GM18873 (cell line): ENCODE data around the gene RGL1.

ENCODE experiments used
- ATAC-seq: cut with Tn5 transposase; IDR thresholded peaks from one replicate; pipeline ENCODE4 v1.9.1; 2021; ENCODE audit warnings: mild to moderate bottlenecking, moderate library complexity, moderate number of reproducible peaks; ENCODE audit not compliant: unreplicated experiment, low FRiP score

RGL1 gene

DNA sequence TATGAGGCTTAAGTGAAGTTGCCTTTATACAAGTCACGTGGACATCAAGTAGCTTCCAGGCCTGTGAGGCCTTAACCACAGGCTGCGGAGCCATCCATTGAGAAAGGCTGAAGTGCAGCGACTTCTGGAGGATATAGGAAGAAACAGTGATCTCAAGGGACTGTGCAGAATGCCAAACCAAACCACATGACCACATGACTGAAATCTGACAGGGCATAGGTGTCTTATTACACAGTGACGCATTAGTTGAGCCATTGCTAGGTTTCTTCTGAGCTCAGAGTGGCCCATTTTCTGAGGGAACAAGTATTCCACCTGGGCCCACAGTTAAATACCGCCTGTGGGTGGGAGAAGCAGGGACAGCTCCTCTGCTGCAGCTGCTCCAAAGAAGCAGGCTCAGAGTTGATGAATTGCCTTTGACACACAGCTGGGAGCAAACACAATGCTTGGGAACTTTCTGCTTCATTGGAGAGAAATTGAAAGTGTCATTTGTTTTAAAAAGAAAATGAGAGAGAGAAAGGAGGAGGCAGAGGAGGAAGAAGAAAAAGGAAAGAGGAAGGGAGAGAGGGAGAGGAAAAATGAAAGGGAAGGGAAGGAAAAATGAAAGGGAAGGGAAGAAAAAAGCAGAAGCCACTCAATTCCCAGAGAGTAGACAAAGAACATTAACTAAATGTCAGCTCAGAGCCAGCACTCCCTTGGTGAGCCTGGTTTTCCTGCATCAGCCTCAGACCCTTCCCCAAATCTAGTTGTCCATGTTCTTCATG is 138.2 kb downstream of the RGL1 start:
- peak; percentile 71 for ATAC-seq

DNA sequence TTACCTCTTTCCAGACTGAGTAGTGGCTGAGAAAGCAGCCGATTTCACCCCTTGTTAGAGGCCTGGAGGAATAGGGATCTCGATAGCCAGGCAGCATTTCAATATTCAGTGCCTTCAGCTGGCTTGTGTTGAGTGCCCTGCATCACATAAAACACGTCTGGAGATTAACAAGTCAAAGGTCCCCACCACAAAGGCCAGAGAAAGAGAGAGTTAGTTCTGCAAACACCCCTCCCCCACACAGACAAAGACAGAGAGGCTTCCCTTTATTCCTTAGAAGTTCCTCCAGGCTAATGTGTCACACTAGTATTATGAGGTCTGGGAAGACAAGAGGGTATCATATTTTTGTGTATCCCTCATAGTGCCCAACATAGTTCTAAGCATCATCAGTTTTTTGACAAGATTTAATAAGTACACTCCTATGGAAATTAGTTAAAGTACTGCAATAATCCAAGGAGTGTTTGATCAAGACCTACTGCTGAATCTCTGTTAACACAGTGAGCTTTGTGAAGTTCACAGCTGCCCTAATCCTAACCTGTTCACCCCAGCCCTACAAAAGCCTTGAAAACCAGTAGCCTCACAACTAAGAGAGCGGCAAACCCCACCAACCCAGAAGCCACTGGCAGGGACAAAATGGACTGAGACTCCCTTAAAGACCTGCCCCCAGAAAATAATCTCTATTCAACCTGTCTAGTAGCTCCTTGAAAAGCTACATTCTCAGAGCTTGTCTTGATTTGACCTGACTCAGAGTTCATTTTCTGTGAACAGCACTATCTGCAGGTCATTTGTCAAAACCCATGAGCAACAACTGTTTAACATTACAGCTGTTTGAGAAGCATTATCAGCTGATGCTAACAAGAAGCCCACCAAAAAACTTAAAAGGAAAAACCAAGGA is 140.8 kb downstream of the RGL1 start:
- ATAC-seq, result no peak

DNA sequence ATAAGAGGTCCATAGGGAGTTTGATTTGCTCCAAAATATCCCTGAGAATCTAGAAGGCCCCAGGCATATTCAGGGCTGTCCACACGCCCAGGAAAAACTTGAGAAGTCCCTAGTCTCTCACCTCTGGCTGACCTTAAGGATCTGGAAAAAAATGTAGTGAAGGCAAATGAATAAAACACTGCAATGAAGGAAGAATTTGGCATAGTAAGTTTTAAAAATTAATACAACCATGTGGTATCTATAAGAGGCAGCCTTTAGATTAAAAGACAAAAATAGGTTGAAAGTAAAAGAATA is 141.3 kb downstream of the RGL1 start:
- no peak for ATAC-seq

- ATAC-seq, result no peak
Measured at GRCh38 chr1:183947988-183948387, 143.1 kb downstream of the RGL1 start.

GRCh38 chr1:183952101-183952500 is 147.2 kb downstream of the RGL1 start:
- no peak for ATAC-seq

DNA sequence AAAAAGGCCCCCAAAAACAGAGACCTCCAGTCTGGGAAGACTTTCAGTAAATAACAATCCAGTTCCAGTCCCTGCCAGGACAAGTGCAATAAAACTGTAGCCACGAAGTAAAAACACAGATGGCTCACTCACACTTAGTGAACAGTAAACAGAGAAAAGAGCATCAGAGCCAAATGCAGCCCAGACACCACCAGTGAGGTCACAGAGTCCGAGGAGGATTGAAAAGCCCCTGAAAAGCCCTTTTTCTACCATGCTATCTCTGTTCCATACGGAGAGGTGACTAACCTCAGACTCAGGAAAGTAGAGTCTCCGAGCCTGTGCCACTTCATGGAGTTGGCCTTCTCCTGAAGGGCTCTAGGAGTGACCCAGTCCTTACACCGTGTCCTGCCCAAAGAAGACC is 148.1 kb downstream of the RGL1 start:
- no peak for ATAC-seq

GRCh38 chr1:183954496-183954895 is 149.6 kb downstream of the RGL1 start:
- no peak for ATAC-seq

- peak; percentile 99 for ATAC-seq
Measured at GRCh38 chr1:183956559-183957188, 151.8 kb downstream of the RGL1 start.

- no peak for ATAC-seq
Measured at GRCh38 chr1:183957216-183957830, 152.4 kb downstream of the RGL1 start.

- no peak for ATAC-seq
Measured at GRCh38 chr1:183958958-183959357, 154.0 kb downstream of the RGL1 start.

DNA sequence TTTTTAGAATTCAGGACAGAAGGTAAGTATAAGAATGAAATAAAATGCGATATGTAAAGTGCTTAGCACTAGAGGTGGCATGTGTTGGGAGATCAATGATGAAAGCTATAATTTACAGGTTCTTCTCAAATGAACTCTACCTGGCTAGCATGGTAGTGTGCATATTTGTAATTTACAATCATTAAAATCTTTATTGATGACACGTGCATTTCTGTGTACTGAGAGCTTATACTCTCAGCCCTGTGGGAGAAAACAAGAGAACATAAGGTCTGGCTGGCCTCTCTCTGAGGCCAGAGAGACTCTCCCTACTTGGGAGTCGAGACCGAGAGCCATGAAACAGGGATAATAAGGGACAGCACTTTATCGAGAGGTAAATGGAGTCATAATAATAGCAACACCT is 156.2 kb downstream of the RGL1 start:
- ATAC-seq, result no peak

DNA sequence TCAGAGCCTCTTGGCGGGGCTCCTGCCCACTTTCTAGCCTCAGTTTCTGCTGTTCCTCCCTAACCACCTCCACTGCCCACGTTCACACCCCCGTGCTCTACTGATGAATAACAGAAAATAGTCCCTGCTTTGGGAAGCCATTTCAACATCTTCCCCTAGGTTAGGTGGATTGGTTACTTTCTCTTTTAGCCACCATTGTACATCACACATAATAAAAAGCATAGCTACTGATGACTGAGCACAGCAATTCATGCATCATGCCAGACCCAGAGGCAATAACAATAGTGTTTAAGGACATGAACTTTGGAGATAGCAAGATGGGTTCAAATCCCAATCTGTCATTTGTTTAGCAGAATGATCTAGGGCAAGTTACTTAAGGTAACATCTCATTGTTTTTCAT is 158.0 kb downstream of the RGL1 start:
- no peak for ATAC-seq

DNA sequence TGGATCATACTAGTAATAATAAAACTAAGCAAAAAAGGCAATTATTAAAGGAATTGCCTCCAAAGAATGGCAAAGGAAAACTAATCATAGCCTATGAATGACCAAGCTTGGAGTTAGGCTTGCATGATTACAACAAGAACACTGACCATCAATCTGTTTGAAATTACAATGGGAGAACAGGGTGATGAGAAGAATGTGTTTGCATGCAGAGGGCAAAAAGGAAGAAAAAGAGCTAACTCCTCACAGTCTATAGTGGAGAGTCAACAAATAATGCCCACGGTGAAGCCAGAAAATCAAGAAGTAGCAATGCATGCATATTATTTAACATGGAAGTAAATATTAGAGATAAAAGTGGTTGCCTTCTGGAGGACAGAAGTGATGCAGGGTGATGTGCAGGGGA is 160.8 kb downstream of the RGL1 start:
- no peak for ATAC-seq

GRCh38 chr1:183966487-183966886 is 161.6 kb downstream of the RGL1 start:
- no peak for ATAC-seq

DNA sequence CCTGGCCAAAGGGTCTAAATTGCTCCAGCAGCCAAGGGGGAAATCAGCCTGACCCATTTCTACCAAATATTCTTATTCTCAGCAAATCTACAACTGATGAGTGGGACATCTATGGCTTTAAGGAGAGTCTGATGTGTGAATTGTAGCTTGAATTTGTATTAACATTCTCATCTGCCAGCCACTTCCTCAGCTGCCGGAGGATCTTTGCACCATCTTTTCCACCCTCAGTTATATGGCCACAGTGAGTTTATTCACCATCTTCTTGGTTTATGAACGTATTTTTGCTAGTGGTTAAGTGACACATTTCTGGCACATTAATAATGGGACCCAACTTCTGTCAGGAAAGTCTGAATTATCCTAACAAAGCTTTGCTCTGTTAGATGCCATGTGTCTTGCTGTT is 163.0 kb downstream of the RGL1 start:
- no peak for ATAC-seq

DNA sequence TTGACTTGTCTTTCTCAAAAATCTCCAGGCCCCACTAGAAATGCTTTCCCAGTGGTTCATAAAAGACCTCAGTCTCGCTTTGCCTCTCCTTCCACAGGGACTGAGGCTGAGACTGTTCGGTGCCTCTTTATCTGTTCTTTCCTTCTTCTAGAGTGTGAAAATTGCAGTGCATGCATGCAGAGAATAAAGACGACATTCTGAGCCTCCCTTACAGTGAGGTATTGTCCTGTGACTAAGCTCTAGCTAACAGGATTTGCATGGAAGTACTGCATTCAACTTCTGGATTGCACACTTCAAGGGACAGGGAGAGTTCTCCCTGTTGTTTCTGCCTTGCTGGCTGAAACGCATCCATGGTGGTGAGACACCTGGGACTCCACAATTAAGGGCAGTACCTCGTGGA is 163.5 kb downstream of the RGL1 start:
- ATAC-seq, result no peak

DNA sequence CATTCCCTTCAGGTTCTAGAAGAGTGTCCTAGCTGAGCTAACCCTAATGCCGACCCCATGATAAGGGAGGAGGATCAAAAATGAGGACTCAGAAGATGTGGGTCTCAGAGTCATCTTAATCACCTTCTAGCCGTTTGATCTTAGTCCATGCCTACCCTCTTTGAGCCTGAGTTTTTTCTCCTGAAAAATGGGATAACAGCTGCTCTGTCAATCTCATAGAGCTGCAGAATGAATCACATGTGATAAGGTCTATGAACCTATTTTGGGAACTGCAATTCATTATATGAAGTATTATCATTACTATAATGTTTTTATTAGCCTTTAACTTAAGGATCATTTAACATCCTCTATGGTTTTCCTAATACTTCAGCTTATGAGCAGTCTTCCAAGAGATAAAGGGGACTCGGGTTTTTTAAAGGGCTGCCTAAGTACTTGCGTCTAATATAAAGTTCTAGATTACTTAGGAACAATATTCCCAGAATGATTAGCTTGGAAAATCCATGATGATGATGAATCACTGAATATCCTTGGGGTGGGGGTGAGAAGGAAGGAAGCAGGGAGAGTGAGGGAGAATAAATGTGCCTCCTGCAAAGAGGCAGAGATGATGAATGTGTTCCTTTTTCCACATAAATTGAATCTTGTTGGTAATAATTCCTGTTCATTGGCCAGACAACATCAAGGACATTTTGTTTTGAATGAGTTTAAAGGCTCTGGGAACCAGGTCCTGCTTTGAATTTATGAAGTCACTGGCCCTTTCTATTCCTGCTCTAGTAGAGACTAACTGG is 165.8 kb downstream of the RGL1 start:
- ATAC-seq, result no peak

DNA sequence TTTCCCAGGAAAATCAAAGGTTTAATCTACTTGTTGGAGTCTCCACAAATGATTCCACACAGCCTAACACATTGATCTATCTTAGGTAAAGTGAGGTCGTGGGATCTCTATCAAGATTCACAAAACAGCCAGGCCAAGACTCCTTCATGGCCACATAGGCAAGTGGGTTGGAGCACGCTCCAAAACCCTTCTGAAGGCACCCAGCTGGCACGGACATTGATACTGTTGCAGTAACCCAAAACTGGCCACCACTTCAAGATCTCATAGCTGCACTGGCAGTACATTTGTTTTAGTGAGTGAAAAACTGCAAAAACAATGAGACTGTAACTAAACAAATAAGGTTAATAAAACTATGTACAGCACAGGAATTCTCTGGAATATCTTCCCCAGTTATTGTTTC is 170.7 kb downstream of the RGL1 start:
- no peak for ATAC-seq

GRCh38 chr1:183977717-183978116 is 172.8 kb downstream of the RGL1 start:
- no peak for ATAC-seq
